ENCODE data around the gene CCDC141.

The CCDC141 gene

DNA sequence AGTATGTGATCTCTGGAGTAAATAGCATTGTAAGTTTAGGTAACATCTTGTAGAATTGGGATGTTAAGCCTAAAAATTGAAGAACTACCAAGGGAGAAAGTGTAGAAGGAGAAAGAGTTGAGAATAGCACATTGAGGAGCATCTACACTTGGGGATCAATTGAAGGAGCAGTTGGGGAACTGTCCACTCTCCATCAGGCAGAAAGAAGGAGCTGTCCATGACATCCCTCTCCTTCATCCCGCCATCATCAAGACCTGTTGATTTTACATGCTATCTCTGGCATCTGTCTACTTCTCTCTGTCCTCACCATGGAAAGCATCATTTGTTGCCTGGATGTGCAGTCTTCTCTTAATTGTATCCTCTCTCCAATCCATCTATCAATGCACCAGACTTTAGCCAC is 87.8 kb downstream of the CCDC141 start:
- no peak for DNase-seq

DNA sequence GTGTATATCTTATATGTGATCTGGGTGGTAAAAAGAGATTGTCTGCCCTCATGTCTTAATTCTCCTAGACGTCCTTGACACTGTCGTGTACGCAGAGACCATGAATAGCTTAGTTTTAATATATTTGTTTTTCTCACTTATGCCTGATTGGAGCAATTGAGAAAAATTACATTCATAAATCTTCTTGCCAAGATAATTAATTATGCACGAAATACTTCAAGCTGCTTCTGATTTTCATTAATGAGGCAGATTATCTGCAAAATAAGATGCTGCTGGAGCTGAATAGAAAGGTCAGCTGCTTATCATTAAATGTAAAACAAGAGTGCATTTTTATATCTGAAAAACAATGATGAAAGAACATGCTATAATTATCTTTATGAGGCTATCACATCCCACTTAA is 95.9 kb downstream of the CCDC141 start:
- no peak for DNase-seq

GRCh38 chr2:178951266-178952006 is 98.5 kb downstream of the CCDC141 start:
- DNase-seq = no peak

GRCh38 chr2:178949584-178949983 is 100.4 kb downstream of the CCDC141 start:
- DNase-seq = no peak

DNA sequence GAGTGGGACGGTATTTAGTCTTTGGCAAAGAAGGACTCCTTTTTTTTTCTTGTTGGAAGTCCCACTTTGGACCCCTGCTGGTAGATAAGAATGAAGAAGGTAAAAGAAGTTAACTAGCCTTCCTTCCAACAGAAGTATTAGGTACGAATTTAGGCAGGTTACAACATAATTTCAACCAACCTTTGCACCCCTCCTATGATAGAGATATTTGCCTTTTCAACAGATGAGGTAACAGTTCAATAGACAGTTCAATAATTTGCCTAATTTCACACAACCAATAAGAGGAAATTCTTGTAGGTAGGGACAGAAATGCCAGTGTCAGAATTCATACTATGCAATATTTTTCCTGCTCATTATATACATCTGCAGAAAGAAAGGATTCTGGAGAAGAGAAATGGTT is 100.8 kb downstream of the CCDC141 start:
- DNase-seq = no peak

DNA sequence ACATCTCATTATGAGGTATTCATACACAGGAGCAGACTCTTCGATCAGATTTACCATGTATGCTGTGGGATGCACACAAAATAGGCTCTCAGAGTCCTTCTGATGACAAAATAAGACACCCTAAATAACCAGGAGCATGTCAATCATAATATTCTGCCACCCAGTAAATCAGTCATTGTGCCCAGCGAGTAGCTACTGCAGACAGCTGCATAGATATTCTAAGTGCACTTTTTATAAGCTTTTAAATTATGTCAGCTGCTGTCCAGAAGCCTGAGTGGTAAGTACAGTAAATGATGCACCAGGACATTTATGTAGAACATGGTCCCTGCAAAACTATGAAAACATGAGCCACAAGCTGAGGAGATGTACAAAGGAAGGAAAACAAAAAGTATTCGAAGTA is 102.9 kb downstream of the CCDC141 start:
- DNase-seq = no peak

- no peak for DNase-seq
Measured at GRCh38 chr2:178946494-178946893, 103.4 kb downstream of the CCDC141 start.

- no peak for DNase-seq
Measured at GRCh38 chr2:178943745-178944144, 106.2 kb downstream of the CCDC141 start.

DNA sequence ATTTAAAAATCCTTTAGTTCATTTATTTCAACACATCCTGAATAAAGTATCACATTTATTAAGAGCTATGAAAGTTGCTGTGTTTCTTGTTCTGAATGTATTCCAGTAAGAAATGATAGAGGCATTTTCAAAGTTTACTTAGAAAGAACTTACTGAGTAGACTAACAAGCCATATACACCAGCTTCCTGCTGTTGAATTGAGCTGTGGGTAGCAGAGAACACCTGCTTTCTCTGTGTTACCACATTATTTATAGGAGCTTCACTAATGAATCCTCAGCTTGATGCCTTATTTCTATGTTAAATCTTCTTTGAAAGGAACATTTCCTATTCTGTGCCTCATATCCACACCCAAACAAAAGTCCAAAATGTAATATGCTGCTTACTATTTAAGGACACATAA is 115.4 kb downstream of the CCDC141 start:
- no peak for DNase-seq

- DNase-seq = no peak
Measured at GRCh38 chr2:178933493-178933892, 116.4 kb downstream of the CCDC141 start.

DNA sequence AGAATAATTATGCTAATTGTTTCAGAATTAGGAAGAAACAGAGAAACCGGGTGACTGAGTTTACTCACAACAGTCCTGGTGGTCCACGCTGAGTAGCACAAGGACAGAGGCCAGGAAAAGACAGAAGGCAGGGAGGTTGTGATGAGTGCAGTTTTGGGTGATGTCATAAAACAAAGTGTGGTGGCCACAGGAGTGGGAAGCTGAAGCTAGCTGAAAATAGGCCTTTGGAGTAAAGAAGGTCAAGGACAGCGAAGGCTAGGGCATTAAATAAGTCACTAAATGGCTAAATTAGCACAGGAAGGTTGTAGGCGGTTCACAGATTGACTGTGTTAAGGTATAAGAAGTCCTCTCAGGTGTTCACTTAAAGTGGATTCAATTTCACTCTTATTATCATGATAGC is 121.9 kb downstream of the CCDC141 start:
- no peak for DNase-seq

DNA sequence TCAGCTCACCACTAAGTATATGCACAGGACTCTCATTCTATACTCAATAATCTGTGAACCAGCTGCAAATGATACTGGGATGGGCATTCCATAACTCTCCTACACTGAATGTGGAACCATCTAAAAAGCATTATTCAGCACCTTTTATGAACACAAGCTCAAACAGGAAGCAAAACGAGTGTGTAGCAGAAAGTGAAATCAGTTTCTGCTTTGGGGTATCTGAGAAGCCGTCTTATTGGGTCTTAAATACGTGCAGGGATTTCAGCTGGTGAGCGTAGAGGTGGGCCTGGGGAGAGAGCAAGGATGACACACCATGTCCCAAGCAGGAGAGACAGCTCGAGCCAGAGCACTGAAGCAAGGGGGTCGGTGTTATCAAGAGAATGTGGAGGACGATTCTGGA is 122.8 kb downstream of the CCDC141 start:
- peak; percentile 1 for DNase-seq

- no peak for DNase-seq
Measured at GRCh38 chr2:178924817-178925216, 125.1 kb downstream of the CCDC141 start.

DNA sequence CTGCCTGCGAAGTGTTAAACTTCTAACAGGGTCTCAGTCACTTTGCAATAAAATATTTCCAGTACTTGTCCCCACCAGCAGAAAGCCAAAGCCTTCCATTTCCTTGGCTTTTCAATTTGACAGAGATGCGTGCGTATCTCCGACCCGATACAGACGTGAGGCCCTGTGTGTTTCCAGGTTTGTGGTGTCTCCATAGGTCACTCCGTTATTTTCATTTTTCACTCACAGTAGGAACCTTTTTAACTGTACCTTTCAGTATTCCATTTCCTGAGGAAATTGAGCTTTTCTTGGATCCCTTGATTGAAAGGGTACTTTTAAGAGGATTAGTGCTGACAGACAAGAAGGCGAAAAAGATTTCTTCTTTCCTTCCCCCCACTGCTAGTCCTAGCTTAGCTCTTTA is 126.4 kb downstream of the CCDC141 start:
- no peak for DNase-seq

GRCh38 chr2:178920916-178921513 is 128.9 kb downstream of the CCDC141 start:
- no peak for DNase-seq

DNA sequence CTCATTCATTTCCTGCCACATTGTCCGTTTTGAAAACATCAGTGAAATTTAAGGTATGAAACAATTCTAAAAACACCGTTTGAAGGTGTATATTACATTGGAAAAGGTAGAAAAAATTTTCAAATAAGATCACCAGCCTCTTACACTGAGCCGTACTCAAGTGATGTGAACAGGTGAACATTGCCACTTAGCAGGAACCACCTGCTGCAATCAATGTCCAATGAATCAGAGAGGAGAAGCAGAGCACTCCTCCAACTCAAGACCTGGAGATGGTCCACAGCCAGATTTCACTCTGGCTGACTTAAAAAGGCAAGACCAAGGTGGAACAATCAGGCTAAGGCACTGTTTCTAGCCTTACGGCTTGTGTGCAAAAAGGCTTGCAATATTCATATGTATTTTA is 132.4 kb downstream of the CCDC141 start:
- no peak for DNase-seq

DNA sequence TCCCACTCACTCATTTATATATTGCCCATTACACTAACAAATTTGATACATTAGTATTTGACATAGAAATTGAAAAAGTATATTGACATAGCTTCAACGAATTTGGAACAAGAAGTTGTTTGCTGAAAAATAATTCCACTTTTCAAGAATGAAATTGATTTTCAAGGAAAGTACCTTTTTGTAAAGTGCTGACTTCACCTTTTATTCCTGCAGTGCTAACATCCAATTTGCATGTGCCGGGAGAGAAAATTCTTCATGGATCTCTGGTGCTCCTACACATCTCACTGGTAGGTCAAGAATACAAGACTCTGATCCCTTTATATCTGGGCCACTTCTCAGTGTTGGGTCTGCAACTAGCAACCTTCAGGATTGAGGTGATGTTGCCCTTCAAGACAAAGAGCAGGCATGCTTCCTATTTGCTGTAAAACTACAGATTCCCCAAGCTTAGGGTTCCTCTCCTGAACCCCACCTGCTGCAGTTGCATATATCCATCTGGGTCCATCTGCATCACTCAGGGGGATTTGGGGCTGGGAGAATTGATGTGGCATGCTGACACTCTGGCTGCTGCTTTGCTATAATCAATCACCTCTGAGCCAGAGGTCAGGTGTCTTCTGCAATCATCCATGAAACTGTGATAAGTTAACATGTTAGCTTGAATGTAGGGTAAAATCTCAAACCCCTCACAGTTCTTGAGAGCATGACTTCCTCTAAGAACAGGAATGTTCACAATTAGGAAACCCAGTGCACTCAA is 134.3 kb downstream of the CCDC141 start:
- DNase-seq = no peak

- DNase-seq = peak; percentile 88
Measured at GRCh38 chr2:178914259-178914849, 135.6 kb downstream of the CCDC141 start.

- peak; percentile 67 for DNase-seq
Measured at GRCh38 chr2:178913049-178913441, 136.9 kb downstream of the CCDC141 start.

GRCh38 chr2:178912416-178913048 is 137.4 kb downstream of the CCDC141 start:
- DNase-seq = peak; percentile 52

GRCh38 chr2:178911039-178911438 is 138.9 kb downstream of the CCDC141 start:
- no peak for DNase-seq

GRCh38 chr2:178910005-178910404 is 139.9 kb downstream of the CCDC141 start:
- no peak for DNase-seq

GRCh38 chr2:178909507-178909906 is 140.4 kb downstream of the CCDC141 start:
- no peak for DNase-seq

Data from suppressor macrophage treated with lipopolysaccharide for 4 hours (primary cell).